ENCODE data around the gene NKPD1.

GRCh38 chr19:45142726-45143110, 18.1 kb downstream of the NKPD1 start:
- no peak for TF ChIP-seq CTCF (IDR thresholded peaks at IDR 0.05; ENCODE audit: insufficient read depth, low read depth, low read length)
- TF ChIP-seq EZH2 (IDR thresholded peaks at IDR 0.05; ENCODE audit: insufficient read depth, low read length), result no peak

Measured in astrocyte (in vitro differentiated cells and primary cell).